GM10248 (cell line): ENCODE measurements around the gene CCDC107.

Experiments
- CTCF ChIA-PET: fragments of 300-600 bp; sonication (Branson Sonifier 250); formaldehyde crosslinking; extraction: SDS; loops from one replicate; lab custom pipeline; 2021; ENCODE audit warnings: antibody characterized with exemption; lab: Yijun Ruan, JAX
- POLR2A ChIA-PET: fragments of 350-650 bp; sonication (Branson Sonifier 250); formaldehyde crosslinking; extraction: SDS; loops from one replicate; lab custom pipeline; 2020; ENCODE audit warnings: antibody characterized with exemption; lab: Yijun Ruan, JAX
- DNase-seq: peaks from one replicate; pipeline ENCODE4 v3.0.0; 2012; ENCODE audit errors: extremely low spot score
- CTCF ChIP-seq: IDR thresholded peaks from 2 replicates; pipeline ENCODE4 v1.5.1; 2012; ENCODE audit warnings: mild to moderate bottlenecking, low read depth; ENCODE audit errors: extremely low read depth, missing control alignments, control extremely low read depth

The CCDC107 gene

GRCh38 chr9:35661756-35662350, 3.8 kb downstream of the CCDC107 start:
- POLR2A ChIA-PET: interaction anchor here (0.6 kb wide), 1 partner anchor 9 kb away, joined by 6 read pairs; no protein-coding TSS in a partner anchor
- DNase-seq: no peak
- CTCF ChIA-PET: interaction anchor here (0.8 to 12.2 kb wide), 19 partner anchors 8 to 198 kb away, joined by 3 to 138 read pairs (median 5); partner anchors contain the start of genes CREB3, SPAG8 and TPM2
- no peak for TF ChIP-seq CTCF

- CTCF ChIA-PET: interaction anchor here (1.0 to 12.2 kb wide), 12 partner anchors 8 to 128 kb away, joined by 3 to 138 read pairs (median 6); partner anchors contain the start of gene TPM2
- POLR2A ChIA-PET: no interaction called here
- no peak for TF ChIP-seq CTCF
- no peak for DNase-seq
Observed at GRCh38 chr9:35662437-35662836, 4.3 kb downstream of the CCDC107 start.

- peak; percentile 93 for DNase-seq
Observed at GRCh38 chr9:35664531-35665470, 6.7 kb downstream of the CCDC107 start, which contains the start of gene ARHGEF39. Gene ARHGEF39 (minus strand): TSS chr9:35665195. CDS start chr9:35665169, 26 bp downstream.

GRCh38 chr9:35665471-35665818, 7.4 kb downstream of the CCDC107 start:
- no peak for DNase-seq
- no peak for TF ChIP-seq CTCF
- ChIA-PET CTCF (interaction anchor here (0.6 to 12.2 kb wide), 13 partner anchors 12 to 161 kb away, joined by 3 to 138 read pairs (median 5); partner anchors contain the start of gene SPAG8), POLR2A (no interaction called here)

More at GRCh38 chr9:35664531-35665470, 6.7 kb downstream of the CCDC107 start, which contains the start of gene ARHGEF39:
- POLR2A ChIA-PET: no interaction called here
- CTCF ChIA-PET: interaction anchor here (0.7 to 12.2 kb wide), 18 partner anchors 8 to 162 kb away, joined by 3 to 138 read pairs (median 4); partner anchors contain the start of genes CA9 and SPAG8
- peak; percentile 61 for TF ChIP-seq CTCF

GRCh38 chr9:35666045-35666444, 8.0 kb downstream of the CCDC107 start:
- DNase-seq: no peak
- ChIA-PET POLR2A (no interaction called here), CTCF (interaction anchor here (0.6 to 12.2 kb wide), 9 partner anchors 8 to 146 kb away, joined by 3 to 138 read pairs (median 10); partner anchors contain the start of genes RMRP and SPAG8)
- no peak for TF ChIP-seq CTCF

GRCh38 chr9:35666549-35666948, 8.5 kb downstream of the CCDC107 start:
- ChIA-PET POLR2A (no interaction called here), CTCF (interaction anchor here (0.9 to 4.8 kb wide), 3 partner anchors 9 to 30 kb away, joined by 3 to 46 read pairs (median 11); partner anchors contain the start of gene RMRP)
- DNase-seq: no peak
- no peak for TF ChIP-seq CTCF
